Ishikawa (cell line): ENCODE measurements around the gene NXPH2.

Source experiments
- CREB1 ChIP-seq: IDR thresholded peaks from 2 replicates; pipeline ENCODE4 v1.6.1; 2012; ENCODE audit warnings: low read depth
- EGR1 ChIP-seq: IDR thresholded peaks from 2 replicates; pipeline ENCODE4 v1.6.1; 2012
- EP300 ChIP-seq: IDR thresholded peaks from 2 replicates; pipeline ENCODE4 v1.6.1; 2012; ENCODE audit warnings: borderline replicate concordance
- RAD21 ChIP-seq: IDR thresholded peaks from 2 replicates; pipeline ENCODE4 v1.6.1; 2012; ENCODE audit warnings: low read depth
- TEAD4 ChIP-seq: IDR thresholded peaks from 2 replicates; pipeline ENCODE4 v1.6.1; 2012
- ZBTB7A ChIP-seq: IDR thresholded peaks from 2 replicates; pipeline ENCODE4 v1.6.1; 2012; ENCODE audit warnings: low read depth
- TF ChIP-seq, protein P1 (sequence below): IDR thresholded peaks from 2 replicates; pipeline ENCODE4 v1.6.1; 2012; ENCODE audit warnings: low read depth, mild to moderate bottlenecking

DNA sequence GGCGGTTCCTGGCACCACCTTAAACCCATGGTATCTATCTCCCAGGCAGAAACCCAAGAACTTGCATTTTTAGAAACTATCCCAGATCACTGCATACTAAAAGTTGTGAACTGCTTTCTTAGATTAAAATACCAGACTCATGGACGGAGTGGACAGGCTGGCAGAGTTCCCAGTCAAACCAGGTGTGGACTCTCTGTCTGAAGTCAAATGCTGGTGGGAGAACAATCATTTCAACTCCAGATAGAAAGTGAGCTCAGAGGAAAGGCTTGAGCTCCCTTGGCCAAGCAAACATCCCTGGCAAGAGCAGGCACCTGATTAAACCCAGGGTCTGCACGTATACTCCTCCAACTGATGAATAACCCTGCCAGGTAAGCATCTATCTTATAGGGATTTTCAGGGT is 19.5 kb downstream of the NXPH2 start:
- no peak; the same call in 1 of the 2 replicates for TF ChIP-seq EP300
- TF ChIP-seq, protein P1, sequence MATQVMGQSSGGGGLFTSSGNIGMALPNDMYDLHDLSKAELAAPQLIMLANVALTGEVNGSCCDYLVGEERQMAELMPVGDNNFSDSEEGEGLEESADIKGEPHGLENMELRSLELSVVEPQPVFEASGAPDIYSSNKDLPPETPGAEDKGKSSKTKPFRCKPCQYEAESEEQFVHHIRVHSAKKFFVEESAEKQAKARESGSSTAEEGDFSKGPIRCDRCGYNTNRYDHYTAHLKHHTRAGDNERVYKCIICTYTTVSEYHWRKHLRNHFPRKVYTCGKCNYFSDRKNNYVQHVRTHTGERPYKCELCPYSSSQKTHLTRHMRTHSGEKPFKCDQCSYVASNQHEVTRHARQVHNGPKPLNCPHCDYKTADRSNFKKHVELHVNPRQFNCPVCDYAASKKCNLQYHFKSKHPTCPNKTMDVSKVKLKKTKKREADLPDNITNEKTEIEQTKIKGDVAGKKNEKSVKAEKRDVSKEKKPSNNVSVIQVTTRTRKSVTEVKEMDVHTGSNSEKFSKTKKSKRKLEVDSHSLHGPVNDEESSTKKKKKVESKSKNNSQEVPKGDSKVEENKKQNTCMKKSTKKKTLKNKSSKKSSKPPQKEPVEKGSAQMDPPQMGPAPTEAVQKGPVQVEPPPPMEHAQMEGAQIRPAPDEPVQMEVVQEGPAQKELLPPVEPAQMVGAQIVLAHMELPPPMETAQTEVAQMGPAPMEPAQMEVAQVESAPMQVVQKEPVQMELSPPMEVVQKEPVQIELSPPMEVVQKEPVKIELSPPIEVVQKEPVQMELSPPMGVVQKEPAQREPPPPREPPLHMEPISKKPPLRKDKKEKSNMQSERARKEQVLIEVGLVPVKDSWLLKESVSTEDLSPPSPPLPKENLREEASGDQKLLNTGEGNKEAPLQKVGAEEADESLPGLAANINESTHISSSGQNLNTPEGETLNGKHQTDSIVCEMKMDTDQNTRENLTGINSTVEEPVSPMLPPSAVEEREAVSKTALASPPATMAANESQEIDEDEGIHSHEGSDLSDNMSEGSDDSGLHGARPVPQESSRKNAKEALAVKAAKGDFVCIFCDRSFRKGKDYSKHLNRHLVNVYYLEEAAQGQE = no peak
- no peak; the same call in 1 of the 2 replicates for TF ChIP-seq RAD21
- TF ChIP-seq TEAD4 = no peak
- no peak for TF ChIP-seq ZBTB7A
- TF ChIP-seq EGR1 = no peak
- TF ChIP-seq CREB1 = no peak
